Fibroblast of lung (primary cell): ENCODE results near the gene DHRS7C.

ENCODE experiments used
- EZH2 ChIP-seq: IDR thresholded peaks from 2 replicates; pipeline ENCODE4 v1.5.1; 2012; ENCODE audit warnings: low read length, control low read depth, mild to moderate bottlenecking; ENCODE audit errors: missing control alignments
- TF ChIP-seq, protein P1 (sequence below), 2 donors: IDR thresholded peaks in 1 of 2; conservative IDR thresholded peaks in 1 of 2; 1 replicate in 1 of 2; 2 replicates in 1 of 2; pipeline ENCODE4 v1.5.1; 2011 to 2012; ENCODE audit warnings: low read length in 2 of 2, control low read depth in 1 of 2, inconsistent platforms in 1 of 2, low read depth in 1 of 2, mild to moderate bottlenecking in 1 of 2

DNA sequence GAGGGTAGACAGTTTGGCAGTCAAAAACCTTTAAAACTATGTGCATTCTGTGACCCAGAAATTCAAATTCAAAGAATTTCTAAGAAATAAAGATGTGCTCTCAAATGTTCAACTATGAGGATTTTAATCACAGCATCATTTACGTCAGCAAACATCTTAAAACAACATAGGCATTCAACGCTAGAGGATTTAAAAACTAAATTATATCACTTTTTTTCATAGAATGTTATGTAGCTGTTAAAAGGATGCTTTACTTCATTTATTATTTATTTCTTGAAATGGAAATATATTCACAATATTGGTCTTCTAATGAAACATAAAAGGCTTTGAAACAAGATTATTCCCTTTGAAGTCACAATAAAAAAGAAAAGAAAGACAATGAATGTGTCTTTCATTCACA, 38.0 kb upstream of the DHRS7C start:
- TF ChIP-seq, protein P1, sequence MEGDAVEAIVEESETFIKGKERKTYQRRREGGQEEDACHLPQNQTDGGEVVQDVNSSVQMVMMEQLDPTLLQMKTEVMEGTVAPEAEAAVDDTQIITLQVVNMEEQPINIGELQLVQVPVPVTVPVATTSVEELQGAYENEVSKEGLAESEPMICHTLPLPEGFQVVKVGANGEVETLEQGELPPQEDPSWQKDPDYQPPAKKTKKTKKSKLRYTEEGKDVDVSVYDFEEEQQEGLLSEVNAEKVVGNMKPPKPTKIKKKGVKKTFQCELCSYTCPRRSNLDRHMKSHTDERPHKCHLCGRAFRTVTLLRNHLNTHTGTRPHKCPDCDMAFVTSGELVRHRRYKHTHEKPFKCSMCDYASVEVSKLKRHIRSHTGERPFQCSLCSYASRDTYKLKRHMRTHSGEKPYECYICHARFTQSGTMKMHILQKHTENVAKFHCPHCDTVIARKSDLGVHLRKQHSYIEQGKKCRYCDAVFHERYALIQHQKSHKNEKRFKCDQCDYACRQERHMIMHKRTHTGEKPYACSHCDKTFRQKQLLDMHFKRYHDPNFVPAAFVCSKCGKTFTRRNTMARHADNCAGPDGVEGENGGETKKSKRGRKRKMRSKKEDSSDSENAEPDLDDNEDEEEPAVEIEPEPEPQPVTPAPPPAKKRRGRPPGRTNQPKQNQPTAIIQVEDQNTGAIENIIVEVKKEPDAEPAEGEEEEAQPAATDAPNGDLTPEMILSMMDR (conservative IDR thresholded peaks at IDR 0.05 in 1 of 2, IDR thresholded peaks at IDR 0.05 in 1 of 2; ENCODE audit: low read depth in 1 of 2, low read length in 2 of 2): no peak
- no peak for TF ChIP-seq EZH2
